Measurements from ENCODE around the gene ADGRL1.
"Not testable (repeated sequence)": the region's sequence is repeated elsewhere in the genome, so short reads cannot be mapped to it uniquely, and the experiment has no call there.

Gene ADGRL1

GRCh38 chr19:14200147-14200841 is 5.7 kb downstream of the ADGRL1 start:
- TF ChIP-seq CTCF (IDR thresholded peaks at IDR 0.05; ENCODE audit: low read depth, low read length) = peak; percentile 63
- H3K4me3 ChIP-seq (ENCODE audit: low read depth, low read length); in situ Hi-C loops (cut with HindIII; ENCODE audit: low sequenced_read_pairs): not testable (repeated sequence)
- DNase-seq (ENCODE audit: low read depth, low spot score) = peak; percentile 34

- no peak for DNase-seq (ENCODE audit: low read depth, low spot score)
- H3K4me3 ChIP-seq (ENCODE audit: low read depth, low read length) = no peak overlapping the region
- in situ Hi-C loops (cut with HindIII; ENCODE audit: low sequenced_read_pairs) = no loop called here
- no peak for TF ChIP-seq CTCF (IDR thresholded peaks at IDR 0.05; ENCODE audit: low read depth, low read length)
Observed at GRCh38 chr19:14198384-14199376, 7.3 kb downstream of the ADGRL1 start.

- in situ Hi-C loops (cut with HindIII; ENCODE audit: low sequenced_read_pairs) = no loop called here
- DNase-seq (ENCODE audit: low read depth, low spot score) = no peak
- no peak overlapping the region for H3K4me3 ChIP-seq (ENCODE audit: low read depth, low read length)
- TF ChIP-seq CTCF (IDR thresholded peaks at IDR 0.05; ENCODE audit: low read depth, low read length) = no peak
Observed at GRCh38 chr19:14197882-14198281, 8.1 kb downstream of the ADGRL1 start.

GRCh38 chr19:14197288-14197687 is 8.7 kb downstream of the ADGRL1 start:
- DNase-seq (ENCODE audit: low read depth, low spot score); in situ Hi-C loops (cut with HindIII; ENCODE audit: low sequenced_read_pairs): not testable (repeated sequence)

GRCh38 chr19:14196105-14196504 is 9.9 kb downstream of the ADGRL1 start:
- in situ Hi-C loops (cut with HindIII; ENCODE audit: low sequenced_read_pairs) = not testable (repeated sequence)

More at GRCh38 chr19:14197288-14197687, 8.7 kb downstream of the ADGRL1 start:
- H3K4me3 ChIP-seq (ENCODE audit: low read depth, low read length) = not testable (repeated sequence)

GRCh38 chr19:14195216-14195615 is 10.8 kb downstream of the ADGRL1 start:
- H3K4me3 ChIP-seq (ENCODE audit: low read depth, low read length); in situ Hi-C loops (cut with HindIII; ENCODE audit: low sequenced_read_pairs); DNase-seq (ENCODE audit: low read depth, low spot score): not testable (repeated sequence)

More at GRCh38 chr19:14196105-14196504, 9.9 kb downstream of the ADGRL1 start:
- H3K4me3 ChIP-seq (ENCODE audit: low read depth, low read length) = not testable (repeated sequence)
- TF ChIP-seq CTCF (IDR thresholded peaks at IDR 0.05; ENCODE audit: low read depth, low read length) = peak; percentile 70
- DNase-seq (ENCODE audit: low read depth, low spot score) = peak; percentile 40

- H3K4me3 ChIP-seq (ENCODE audit: low read depth, low read length) = no peak overlapping the region
- in situ Hi-C loops (cut with HindIII; ENCODE audit: low sequenced_read_pairs) = no loop called here
- no peak for DNase-seq (ENCODE audit: low read depth, low spot score)
- no peak for TF ChIP-seq CTCF (IDR thresholded peaks at IDR 0.05; ENCODE audit: low read depth, low read length)
Observed at GRCh38 chr19:14189415-14189814, 16.6 kb downstream of the ADGRL1 start.

GRCh38 chr19:14188086-14188485 is 17.9 kb downstream of the ADGRL1 start:
- in situ Hi-C loops (cut with HindIII; ENCODE audit: low sequenced_read_pairs); DNase-seq (ENCODE audit: low read depth, low spot score): not testable (repeated sequence)

More at GRCh38 chr19:14188086-14188485, 17.9 kb downstream of the ADGRL1 start:
- H3K4me3 ChIP-seq (ENCODE audit: low read depth, low read length) = not testable (repeated sequence)
